HL-60 (cell line): Measurements from ENCODE around the gene ZNF697.

Experiments
- DNase-seq, 2 experiments: peaks; one replicate each; pipeline ENCODE4 v3.0.0-alpha.2; 2010 to 2020; ENCODE audit warnings: low read depth in 1 of 2, low spot score in 1 of 2
- H3K27ac ChIP-seq: fragments of 250-450 bp; sonication (Bioruptor Pico); replicated peaks from 2 replicates; pipeline ENCODE4 v1.5.1; 2020; ENCODE audit warnings: mild to moderate bottlenecking, moderate library complexity
- H3K27me3 ChIP-seq: fragments of 250-450 bp; sonication (Bioruptor Pico); 2 replicates; pipeline ENCODE4 v1.5.1; 2021; ENCODE audit warnings: mild to moderate bottlenecking, moderate library complexity; ENCODE audit not compliant: insufficient read depth, poor library complexity, severe bottlenecking
- H3K4me3 ChIP-seq: replicated peaks from 2 replicates; pipeline ENCODE4 v1.5.1; 2011; ENCODE audit warnings: mild to moderate bottlenecking, control low read depth, low read length; ENCODE audit not compliant: insufficient read depth
- GABPA ChIP-seq: IDR thresholded peaks from 2 replicates; pipeline ENCODE4 v1.6.1; 2012; ENCODE audit warnings: low read depth
- POLR2AphosphoS5 ChIP-seq: IDR thresholded peaks from 2 replicates; pipeline ENCODE4 v1.6.1; 2012; ENCODE audit warnings: low read depth
- SPI1 ChIP-seq: IDR thresholded peaks from 2 replicates; pipeline ENCODE4 v1.6.1; 2012; ENCODE audit warnings: low read depth, mild to moderate bottlenecking, borderline replicate concordance
- TF ChIP-seq, protein P1 (sequence below): IDR thresholded peaks from 2 replicates; pipeline ENCODE4 v1.6.1; 2012; ENCODE audit warnings: low read depth; ENCODE audit not compliant: insufficient replicate concordance
- TF ChIP-seq, protein P2 (sequence below): IDR thresholded peaks from one replicate; pipeline ENCODE4 v1.5.1; 2011; ENCODE audit warnings: low read length, control low read depth, inconsistent platforms; ENCODE audit not compliant: insufficient read depth

Gene ZNF697

DNA sequence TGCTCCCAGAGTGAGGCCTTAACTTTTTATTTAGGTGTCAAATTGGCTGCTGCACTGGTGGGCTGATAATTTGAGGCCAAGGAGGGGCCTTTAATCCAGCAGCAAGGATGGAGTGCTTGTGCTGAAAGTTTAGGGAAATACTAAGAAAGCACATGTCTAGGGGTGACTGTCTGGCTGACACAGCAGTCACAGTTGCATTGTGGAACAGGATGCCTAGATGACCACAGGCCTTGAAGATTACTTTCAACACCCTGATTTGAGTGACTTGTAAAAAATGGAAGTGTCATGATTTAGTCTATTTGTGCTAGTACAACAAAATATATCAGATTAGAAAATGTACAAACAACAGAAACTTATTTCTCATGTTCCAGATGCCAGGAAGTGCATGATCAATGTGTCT, 57.7 kb downstream of the ZNF697 start:
- no peaks in the 10 kb centered on the region for H3K27me3 ChIP-seq
- no peak overlapping the region for H3K27ac ChIP-seq
- TF ChIP-seq, protein P1, sequence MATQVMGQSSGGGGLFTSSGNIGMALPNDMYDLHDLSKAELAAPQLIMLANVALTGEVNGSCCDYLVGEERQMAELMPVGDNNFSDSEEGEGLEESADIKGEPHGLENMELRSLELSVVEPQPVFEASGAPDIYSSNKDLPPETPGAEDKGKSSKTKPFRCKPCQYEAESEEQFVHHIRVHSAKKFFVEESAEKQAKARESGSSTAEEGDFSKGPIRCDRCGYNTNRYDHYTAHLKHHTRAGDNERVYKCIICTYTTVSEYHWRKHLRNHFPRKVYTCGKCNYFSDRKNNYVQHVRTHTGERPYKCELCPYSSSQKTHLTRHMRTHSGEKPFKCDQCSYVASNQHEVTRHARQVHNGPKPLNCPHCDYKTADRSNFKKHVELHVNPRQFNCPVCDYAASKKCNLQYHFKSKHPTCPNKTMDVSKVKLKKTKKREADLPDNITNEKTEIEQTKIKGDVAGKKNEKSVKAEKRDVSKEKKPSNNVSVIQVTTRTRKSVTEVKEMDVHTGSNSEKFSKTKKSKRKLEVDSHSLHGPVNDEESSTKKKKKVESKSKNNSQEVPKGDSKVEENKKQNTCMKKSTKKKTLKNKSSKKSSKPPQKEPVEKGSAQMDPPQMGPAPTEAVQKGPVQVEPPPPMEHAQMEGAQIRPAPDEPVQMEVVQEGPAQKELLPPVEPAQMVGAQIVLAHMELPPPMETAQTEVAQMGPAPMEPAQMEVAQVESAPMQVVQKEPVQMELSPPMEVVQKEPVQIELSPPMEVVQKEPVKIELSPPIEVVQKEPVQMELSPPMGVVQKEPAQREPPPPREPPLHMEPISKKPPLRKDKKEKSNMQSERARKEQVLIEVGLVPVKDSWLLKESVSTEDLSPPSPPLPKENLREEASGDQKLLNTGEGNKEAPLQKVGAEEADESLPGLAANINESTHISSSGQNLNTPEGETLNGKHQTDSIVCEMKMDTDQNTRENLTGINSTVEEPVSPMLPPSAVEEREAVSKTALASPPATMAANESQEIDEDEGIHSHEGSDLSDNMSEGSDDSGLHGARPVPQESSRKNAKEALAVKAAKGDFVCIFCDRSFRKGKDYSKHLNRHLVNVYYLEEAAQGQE, result no peak
- TF ChIP-seq, protein P2, sequence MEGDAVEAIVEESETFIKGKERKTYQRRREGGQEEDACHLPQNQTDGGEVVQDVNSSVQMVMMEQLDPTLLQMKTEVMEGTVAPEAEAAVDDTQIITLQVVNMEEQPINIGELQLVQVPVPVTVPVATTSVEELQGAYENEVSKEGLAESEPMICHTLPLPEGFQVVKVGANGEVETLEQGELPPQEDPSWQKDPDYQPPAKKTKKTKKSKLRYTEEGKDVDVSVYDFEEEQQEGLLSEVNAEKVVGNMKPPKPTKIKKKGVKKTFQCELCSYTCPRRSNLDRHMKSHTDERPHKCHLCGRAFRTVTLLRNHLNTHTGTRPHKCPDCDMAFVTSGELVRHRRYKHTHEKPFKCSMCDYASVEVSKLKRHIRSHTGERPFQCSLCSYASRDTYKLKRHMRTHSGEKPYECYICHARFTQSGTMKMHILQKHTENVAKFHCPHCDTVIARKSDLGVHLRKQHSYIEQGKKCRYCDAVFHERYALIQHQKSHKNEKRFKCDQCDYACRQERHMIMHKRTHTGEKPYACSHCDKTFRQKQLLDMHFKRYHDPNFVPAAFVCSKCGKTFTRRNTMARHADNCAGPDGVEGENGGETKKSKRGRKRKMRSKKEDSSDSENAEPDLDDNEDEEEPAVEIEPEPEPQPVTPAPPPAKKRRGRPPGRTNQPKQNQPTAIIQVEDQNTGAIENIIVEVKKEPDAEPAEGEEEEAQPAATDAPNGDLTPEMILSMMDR, result no peak
- TF ChIP-seq GABPA (no peak), POLR2AphosphoS5 (no peak)
- DNase-seq, result peak in 1 of 2 experiments; percentile 29
- no peak overlapping the region for H3K4me3 ChIP-seq

DNA sequence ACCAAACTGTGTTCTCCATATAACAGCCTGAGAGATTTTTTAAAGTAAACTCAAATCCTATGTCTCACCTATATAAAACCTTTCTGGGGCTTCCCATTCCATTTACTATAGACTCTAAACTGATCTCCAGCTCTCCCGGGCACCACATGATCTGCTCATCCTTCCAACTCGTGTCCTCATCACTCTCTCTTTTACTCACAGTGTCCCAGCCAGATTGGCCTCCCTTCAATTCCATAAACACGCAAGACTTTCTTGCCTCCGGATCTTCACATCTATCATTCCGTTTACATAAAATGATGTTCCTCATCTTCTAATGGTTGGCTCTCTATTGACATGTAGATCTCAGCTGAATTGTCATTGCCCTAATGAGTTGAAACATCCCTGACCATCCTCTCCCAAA, 59.4 kb downstream of the ZNF697 start:
- H3K27me3 ChIP-seq, result no peaks in the 10 kb centered on the region
- no peak for DNase-seq
- TF ChIP-seq SPI1, result no peak
- no peak for TF ChIP-seq GABPA
- TF ChIP-seq, protein P2, result no peak
- TF ChIP-seq POLR2AphosphoS5, result no peak
- TF ChIP-seq, protein P1, result no peak
- H3K27ac ChIP-seq, result no peak overlapping the region
- no peak overlapping the region for H3K4me3 ChIP-seq

DNA sequence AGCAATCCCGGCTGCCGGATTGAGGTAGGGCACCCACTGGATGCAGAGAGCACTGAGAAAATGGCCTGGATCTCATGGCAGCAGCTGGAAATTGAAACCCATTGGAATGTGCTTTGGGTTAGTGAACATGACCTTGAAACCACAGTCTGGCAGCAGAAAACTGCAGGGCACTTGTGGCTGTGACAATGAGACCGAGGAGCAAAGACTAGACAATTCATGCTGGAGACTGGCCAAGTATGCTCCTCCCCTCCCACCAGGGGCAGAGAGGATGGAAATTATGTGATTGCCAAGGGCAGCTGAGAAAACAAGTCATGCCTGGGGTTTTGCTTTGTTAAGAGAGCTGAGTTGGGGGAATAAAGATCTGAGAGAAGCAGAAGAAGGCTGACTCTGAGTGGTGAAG, 60.7 kb downstream of the ZNF697 start:
- DNase-seq, result no peak
- no peak overlapping the region for H3K27ac ChIP-seq
- no peaks in the 10 kb centered on the region for H3K27me3 ChIP-seq
- H3K4me3 ChIP-seq, result no peak overlapping the region
- TF ChIP-seq POLR2AphosphoS5 (no peak), SPI1 (no peak), GABPA (no peak)
- TF ChIP-seq, protein P2, result no peak
- TF ChIP-seq, protein P1, result no peak
